RWPE1 (cell line): ENCODE measurements around the gene MYO5A.

ENCODE experiments used
- CTCF ChIA-PET: fragments of 350-600 bp; sonication (Branson Sonifier 250); formaldehyde crosslinking; extraction: SDS; loops from one replicate; lab custom pipeline; 2021; lab: Yijun Ruan, JAX
- POLR2A ChIA-PET: fragments of 400-600 bp; formaldehyde crosslinking; extraction: SDS; loops from one replicate; lab custom pipeline; 2020; ENCODE audit warnings: antibody characterized with exemption; ENCODE audit not compliant: low non-redundant PET; lab: Yijun Ruan, JAX
- DNase-seq: peaks from one replicate; pipeline ENCODE4 v3.0.0; 2012; ENCODE audit warnings: low spot score
- H3K27ac ChIP-seq: fragments of 450-650 bp; 2 replicates; pipeline ENCODE4 v1.5.1; 2017
- CTCF ChIP-seq: fragments of 450-650 bp; conservative IDR thresholded peaks from 2 replicates; pipeline ENCODE4 v1.5.1; 2017; ENCODE audit warnings: low read depth, mild to moderate bottlenecking

MYO5A gene

GRCh38 chr15:52383100-52383588, 145.5 kb downstream of the MYO5A start:
- DNase-seq, result no peak
- ChIA-PET POLR2A (no interaction called here), CTCF (no interaction called here)
- no peak for TF ChIP-seq CTCF
- no peak overlapping the region for H3K27ac ChIP-seq

- POLR2A ChIA-PET, result no interaction called here
- no peak for TF ChIP-seq CTCF
- CTCF ChIA-PET, result no interaction called here
- no peak overlapping the region for H3K27ac ChIP-seq
- DNase-seq, result no peak
Measured at GRCh38 chr15:52382647-52383046, 146.0 kb downstream of the MYO5A start.

GRCh38 chr15:52379395-52380106, 149.1 kb downstream of the MYO5A start:
- no peak overlapping the region for H3K27ac ChIP-seq
- ChIA-PET POLR2A (no interaction called here), CTCF (interaction anchor here (0.6 kb wide), 1 partner anchor 152 kb away, joined by 3 read pairs; no protein-coding TSS in a partner anchor)
- DNase-seq, result no peak
- TF ChIP-seq CTCF, result no peak

- TF ChIP-seq CTCF, result no peak
- ChIA-PET POLR2A (no interaction called here), CTCF (interaction anchor here (0.6 kb wide), 1 partner anchor 152 kb away, joined by 3 read pairs; no protein-coding TSS in a partner anchor)
- DNase-seq, result no peak
- no peak overlapping the region for H3K27ac ChIP-seq
Measured at GRCh38 chr15:52378746-52379394, 149.8 kb downstream of the MYO5A start.

- no peak overlapping the region for H3K27ac ChIP-seq
- POLR2A ChIA-PET, result no interaction called here
- CTCF ChIA-PET, result no interaction called here
- no peak for TF ChIP-seq CTCF
- peak; percentile 27 for DNase-seq
Measured at GRCh38 chr15:52370010-52370409, 158.7 kb downstream of the MYO5A start.

- no peak overlapping the region for H3K27ac ChIP-seq
- no peak for TF ChIP-seq CTCF
- DNase-seq, result no peak
- POLR2A ChIA-PET, result no interaction called here
- CTCF ChIA-PET, result interaction anchor here (0.6 kb wide), 1 partner anchor 72 kb away, joined by 3 read pairs; no protein-coding TSS in a partner anchor
Measured at GRCh38 chr15:52369455-52369854, 159.2 kb downstream of the MYO5A start.
